GM19025 (cell line): ENCODE results near the gene GATAD2B.

Experiments
- ATAC-seq: cut with Tn5 transposase; IDR thresholded peaks from one replicate; pipeline ENCODE4 v1.9.1; 2021; ENCODE audit warnings: mild to moderate bottlenecking, low read depth, moderate library complexity; ENCODE audit not compliant: unreplicated experiment

Gene GATAD2B

GRCh38 chr1:153953859-153954365 is 31.1 kb upstream of the GATAD2B start:
- no peak for ATAC-seq

- ATAC-seq: no peak
Observed at GRCh38 chr1:153951801-153952200, 29.0 kb upstream of the GATAD2B start.

GRCh38 chr1:153951183-153951582 is 28.4 kb upstream of the GATAD2B start:
- no peak for ATAC-seq

GRCh38 chr1:153946622-153947241 is 24.0 kb upstream of the GATAD2B start, which contains the start of gene DENND4B:
Gene DENND4B, minus strand, starts transcription at chr1:153946718. Its CDS starts 2,344 bp downstream, at chr1:153944374.
- ATAC-seq: peak; percentile 64

GRCh38 chr1:153945795-153946621 is 23.2 kb upstream of the GATAD2B start:
- ATAC-seq: peak; percentile 64

GRCh38 chr1:153945131-153945794 is 22.5 kb upstream of the GATAD2B start:
- ATAC-seq: no peak

- ATAC-seq: no peak
Observed at GRCh38 chr1:153944827-153945117, 22.0 kb upstream of the GATAD2B start.

GRCh38 chr1:153944005-153944826 is 21.4 kb upstream of the GATAD2B start:
- ATAC-seq: no peak

GRCh38 chr1:153942766-153943549 is 20.2 kb upstream of the GATAD2B start:
- no peak for ATAC-seq

- no peak for ATAC-seq
Observed at GRCh38 chr1:153941826-153942725, 19.3 kb upstream of the GATAD2B start.

- no peak for ATAC-seq
Observed at GRCh38 chr1:153940756-153941155, 18.0 kb upstream of the GATAD2B start.

GRCh38 chr1:153939476-153939875 is 16.7 kb upstream of the GATAD2B start:
- no peak for ATAC-seq

- ATAC-seq: no peak
Observed at GRCh38 chr1:153938996-153939395, 16.2 kb upstream of the GATAD2B start.

GRCh38 chr1:153937331-153937730 is 14.6 kb upstream of the GATAD2B start:
- ATAC-seq: no peak

- no peak for ATAC-seq
Observed at GRCh38 chr1:153936011-153936802, 13.4 kb upstream of the GATAD2B start.

GRCh38 chr1:153934746-153935145 is 12.0 kb upstream of the GATAD2B start:
- no peak for ATAC-seq

GRCh38 chr1:153933955-153934354 is 11.2 kb upstream of the GATAD2B start:
- no peak for ATAC-seq

- no peak for ATAC-seq
Observed at GRCh38 chr1:153933430-153933829, 10.7 kb upstream of the GATAD2B start.
